Stomach (tissue), 4 donors: ENCODE results near the gene CRISPLD2.

Source experiments
- CTCF ChIP-seq, 7 experiments: fragments of 450-650 bp in 4 of 7; fragments of 200-600 bp in 3 of 7; sonication (generic) in 3 of 7; IDR thresholded peaks; one replicate each; pipeline ENCODE4 v1.5.1; 2016 to 2019; ENCODE audit warnings: antibody characterized with exemption in 7 of 7, control low read depth in 2 of 7, mild to moderate bottlenecking in 1 of 7
- EP300 ChIP-seq: sonication (generic); formaldehyde crosslinking; IDR thresholded peaks from one replicate; pipeline ENCODE4 v1.6.1; 2017; ENCODE audit warnings: antibody characterized with exemption
- POLR2A ChIP-seq, 4 donors: fragments of 450-650 bp; IDR thresholded peaks; one replicate each; pipeline ENCODE4 v1.6.1; 2016; ENCODE audit warnings: antibody characterized with exemption in 4 of 4, control low read depth in 2 of 4, mild to moderate bottlenecking in 1 of 4, moderate library complexity in 1 of 4

DNA sequence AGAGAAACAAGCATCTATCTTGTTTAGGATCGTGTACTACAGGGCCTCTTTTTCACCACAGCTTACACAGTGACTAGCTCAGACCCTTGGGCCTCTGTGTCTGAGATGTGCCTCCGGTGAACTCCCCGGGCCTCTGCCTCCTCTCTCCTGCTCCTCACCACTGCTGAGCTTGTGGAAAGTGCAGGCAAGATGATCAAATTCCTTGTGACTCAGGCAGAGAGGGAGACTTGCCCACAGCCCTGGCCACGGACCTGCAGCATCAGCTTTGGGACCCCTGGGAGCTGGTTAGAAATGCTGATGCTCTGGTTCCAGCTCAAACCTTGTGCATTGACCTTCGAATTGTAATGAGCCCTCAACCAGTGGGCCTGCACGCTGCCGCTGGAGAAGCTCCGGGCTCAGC, 111.7 kb downstream of the CRISPLD2 start:
- TF ChIP-seq CTCF (IDR thresholded peaks at IDR 0.05) (no peak), EP300 (no peak), POLR2A (IDR thresholded peaks at IDR 0.05) (no peak)
